H1 (cell line): ENCODE measurements around the gene PDGFD. TPM values are rescaled to one million over a fixed set of nuclear protein-coding genes. Genes with fewer than 3 reads are reported as not detected.

Source experiments
- CBX5 ChIP-seq: fragments of 300-800, 300-1000 bp; sonication (generic); IDR thresholded peaks from 2 replicates; pipeline ENCODE4 v1.7.1; 2016; ENCODE audit warnings: antibody characterized with exemption, low read length, low read depth
- CHD7 ChIP-seq: fragments of 300-600 bp; sonication (generic); IDR thresholded peaks from 2 replicates; pipeline ENCODE4 v1.7.1; 2012; ENCODE audit warnings: low read length, moderate library complexity, mild to moderate bottlenecking, inconsistent platforms; ENCODE audit not compliant: insufficient replicate concordance
- CREB1 ChIP-seq: IDR thresholded peaks from 2 replicates; pipeline ENCODE4 v1.6.1; 2012; ENCODE audit warnings: inconsistent platforms
- CTBP2 ChIP-seq: IDR thresholded peaks from 2 replicates; pipeline ENCODE4 v1.7.0; 2011; ENCODE audit warnings: borderline replicate concordance, mild to moderate bottlenecking, moderate library complexity, mixed read lengths, low read length; ENCODE audit not compliant: insufficient read depth, insufficient read length
- EP300 ChIP-seq, 2 experiments: IDR thresholded peaks; 1 replicate in 1 of 2; 2 replicates in 1 of 2; pipeline ENCODE4 v1.6.1; 2011 to 2012; ENCODE audit warnings: low read depth in 2 of 2, low read length in 2 of 2, mild to moderate bottlenecking in 2 of 2, borderline replicate concordance in 1 of 2, inconsistent platforms in 1 of 2, moderate library complexity in 1 of 2
- FOSL1 ChIP-seq: IDR thresholded peaks from 2 replicates; pipeline ENCODE4 v1.6.1; 2011; ENCODE audit warnings: mild to moderate bottlenecking, low read depth, low read length, moderate library complexity; ENCODE audit not compliant: insufficient read depth
- HDAC6 ChIP-seq: IDR thresholded peaks from one replicate; pipeline ENCODE4 v1.7.1; 2012; ENCODE audit warnings: low read depth, mild to moderate bottlenecking, inconsistent platforms, low read length, moderate library complexity
- JUND ChIP-seq: IDR thresholded peaks from 2 replicates; pipeline ENCODE4 v1.6.1; 2011; ENCODE audit warnings: mild to moderate bottlenecking, improper control_type of control experiment, low read length
- PHF8 ChIP-seq: fragments of 200-600 bp; sonication (generic); conservative IDR thresholded peaks from 2 replicates; pipeline ENCODE4 v1.7.1; 2012; ENCODE audit warnings: low read depth, mild to moderate bottlenecking, inconsistent platforms, low read length, moderate library complexity
- POU5F1 ChIP-seq: IDR thresholded peaks from 2 replicates; pipeline ENCODE4 v1.6.1; 2011; ENCODE audit warnings: low read depth, mild to moderate bottlenecking, low read length, moderate library complexity
- RFX5 ChIP-seq: IDR thresholded peaks from 2 replicates; pipeline ENCODE4 v1.6.1; 2011; ENCODE audit warnings: low read depth, low read length, improper control_type of control experiment, borderline replicate concordance
- SIX5 ChIP-seq: IDR thresholded peaks from 2 replicates; pipeline ENCODE4 v1.6.1; 2011; ENCODE audit warnings: mild to moderate bottlenecking, low read depth, low read length
- polyA plus RNA-seq, 7 experiments: library from polyadenylated mRNA; depleted of rRNA in 3 of 7; stranded (reverse) in 5 of 7; unstranded in 2 of 7; fragments of >200 nt in 5 of 7; fragments of 200-250 nt in 2 of 7; gene quantifications; 1 replicate in 5 of 7; 2 replicates in 1 of 7; 4 replicates in 1 of 7; pipeline versions ENCODE4 v1.2.1 to v1.2.3, GENCODE V29; 2011 to 2013; ENCODE audit warnings: missing spikeins in 2 of 7, mixed read lengths in 2 of 7
- total RNA-seq: library from RNA; stranded (reverse); fragmentation: NEBNext Ultra II Directional; extraction: Animal tissue kit (Norgen Biotek cat#: 25700); gene quantifications from 2 replicates; pipeline ENCODE4 v1.2.1, GENCODE V29; 2021

PDGFD gene
- total and polyA plus RNA-seq, 2 of the 8 experiments (the other 6 are each of a cell fraction or from before 2014, with no cell fraction given) = 1.1 to 3.9 TPM

GRCh38 chr11:103880968-103881367 is 283.0 kb downstream of the PDGFD start (continued):
- TF ChIP-seq CHD7 (no peak), RFX5 (no peak), FOSL1 (no peak), JUND (no peak), CTBP2 (no peak), PHF8 (no peak), EP300 (IDR thresholded peaks at IDR 0.05; ENCODE audit: borderline replicate concordance in 1 of 2, low read depth in 2 of 2, low read length in 2 of 2) (no peak), SIX5 (no peak), CREB1 (no peak), HDAC6 (no peak), CBX5 (no peak), POU5F1 (no peak)
